Measurements from ENCODE around the gene DUSP28.

DUSP28 gene

DNA sequence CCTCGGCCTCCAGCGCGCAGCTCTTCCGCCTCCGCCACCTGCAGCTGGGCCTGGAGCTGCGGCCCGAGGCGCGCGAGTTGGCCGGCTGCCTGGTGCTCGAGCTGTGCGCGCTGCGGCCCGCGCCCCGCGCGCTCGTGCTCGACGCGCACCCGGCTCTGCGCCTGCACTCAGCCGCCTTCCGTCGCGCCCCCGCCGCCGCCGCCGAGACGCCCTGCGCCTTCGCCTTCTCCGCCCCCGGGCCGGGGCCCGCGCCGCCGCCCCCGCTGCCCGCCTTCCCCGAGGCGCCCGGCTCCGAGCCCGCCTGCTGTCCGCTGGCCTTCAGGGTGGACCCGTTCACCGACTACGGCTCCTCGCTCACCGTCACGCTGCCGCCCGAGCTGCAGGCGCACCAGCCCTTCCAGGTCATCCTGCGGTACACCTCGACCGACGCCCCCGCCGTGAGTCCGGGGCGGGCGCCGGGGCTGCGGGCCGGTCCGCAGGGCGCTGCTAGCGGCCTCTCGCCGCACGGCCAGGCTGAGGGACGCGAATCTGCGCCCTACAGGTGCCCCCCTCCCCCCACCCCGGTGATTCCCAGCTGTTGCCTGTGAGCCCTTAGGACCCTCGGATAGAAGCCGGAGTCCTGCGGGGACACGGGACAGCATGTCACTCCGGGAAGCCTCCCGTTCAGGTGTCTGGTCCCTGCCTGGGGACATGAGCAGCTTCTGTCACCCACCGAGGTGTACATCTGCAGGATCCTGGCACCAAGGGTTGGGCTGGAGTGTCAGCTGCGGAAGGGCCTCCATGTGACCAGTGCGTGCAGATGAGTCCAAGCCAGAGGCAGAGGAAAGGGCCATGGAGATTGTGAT is 8.7 kb downstream of the DUSP28 start:
- TF ChIP-seq ESRRG (CRISPR knock-in tag; IDR thresholded peaks at IDR 0.05) = no peak
- no peak for TF ChIP-seq TOX (CRISPR knock-in tag; IDR thresholded peaks at IDR 0.05; ENCODE audit: borderline replicate concordance)
- no peak for TF ChIP-seq ZNF70 (CRISPR knock-in tag; IDR thresholded peaks at IDR 0.05)
- TF ChIP-seq OSR1 (CRISPR knock-in tag; IDR thresholded peaks at IDR 0.05) = no peak
- TF ChIP-seq PPARA (CRISPR knock-in tag; IDR thresholded peaks at IDR 0.05; ENCODE audit: borderline replicate concordance) = no peak
- no peak for TF ChIP-seq CSRNP3 (CRISPR knock-in tag; IDR thresholded peaks at IDR 0.05)
- TF ChIP-seq ISL1 (CRISPR knock-in tag; IDR thresholded peaks at IDR 0.05) = no peak
- no peak for TF ChIP-seq ARNTL (CRISPR knock-in tag; IDR thresholded peaks at IDR 0.05; ENCODE audit: borderline replicate concordance, low read depth)
- no peak for TF ChIP-seq SNAI2 (CRISPR knock-in tag; IDR thresholded peaks at IDR 0.05)
- no peak for TF ChIP-seq CREB5 (CRISPR knock-in tag; IDR thresholded peaks at IDR 0.05; ENCODE audit: low read depth)
- no peak for TF ChIP-seq BACH2 (CRISPR knock-in tag; IDR thresholded peaks at IDR 0.05; ENCODE audit: borderline replicate concordance)
- ATAC-seq = no peak

DNA sequence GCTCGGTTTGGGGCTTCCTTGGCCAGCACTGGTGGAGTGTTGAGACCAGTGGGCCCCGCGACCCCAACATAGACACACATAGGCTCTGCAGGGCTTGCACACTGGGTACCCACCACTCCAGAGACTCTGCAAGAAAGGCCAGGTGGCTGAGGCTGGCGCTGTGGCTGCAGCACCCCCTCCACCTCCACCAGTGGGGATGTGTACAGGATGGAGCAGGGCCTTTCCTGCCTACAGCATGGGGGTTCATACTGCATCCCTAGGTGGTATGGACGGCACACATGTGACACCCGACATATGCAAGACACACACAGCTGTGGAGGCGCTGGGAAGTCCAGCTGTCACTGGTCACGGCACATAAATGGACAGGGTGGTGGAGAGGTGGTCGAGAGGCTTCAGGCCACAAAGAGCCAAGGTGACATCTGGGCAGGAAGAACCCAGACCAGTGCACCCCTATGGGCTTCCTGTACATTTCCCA is 9.4 kb downstream of the DUSP28 start:
- ATAC-seq = no peak
- TF ChIP-seq ZNF565 (CRISPR knock-in tag; conservative IDR thresholded peaks at IDR 0.05; ENCODE audit: low read depth) (no peak), SNAI2 (CRISPR knock-in tag; IDR thresholded peaks at IDR 0.05) (no peak), TOX (CRISPR knock-in tag; IDR thresholded peaks at IDR 0.05; ENCODE audit: borderline replicate concordance) (no peak), ESRRG (CRISPR knock-in tag; IDR thresholded peaks at IDR 0.05) (no peak), ARNTL (CRISPR knock-in tag; IDR thresholded peaks at IDR 0.05; ENCODE audit: borderline replicate concordance, low read depth) (no peak), TCF4 (CRISPR knock-in tag; IDR thresholded peaks at IDR 0.05; ENCODE audit: borderline replicate concordance) (no peak), CSDC2 (CRISPR knock-in tag; IDR thresholded peaks at IDR 0.05) (no peak), BACH2 (CRISPR knock-in tag; IDR thresholded peaks at IDR 0.05; ENCODE audit: borderline replicate concordance) (no peak), ZFP3 (CRISPR knock-in tag; IDR thresholded peaks at IDR 0.05) (no peak), ZC3H10 (CRISPR knock-in tag; IDR thresholded peaks at IDR 0.05) (no peak), PPARA (CRISPR knock-in tag; IDR thresholded peaks at IDR 0.05; ENCODE audit: borderline replicate concordance) (no peak)
- TF ChIP-seq, protein P1, sequence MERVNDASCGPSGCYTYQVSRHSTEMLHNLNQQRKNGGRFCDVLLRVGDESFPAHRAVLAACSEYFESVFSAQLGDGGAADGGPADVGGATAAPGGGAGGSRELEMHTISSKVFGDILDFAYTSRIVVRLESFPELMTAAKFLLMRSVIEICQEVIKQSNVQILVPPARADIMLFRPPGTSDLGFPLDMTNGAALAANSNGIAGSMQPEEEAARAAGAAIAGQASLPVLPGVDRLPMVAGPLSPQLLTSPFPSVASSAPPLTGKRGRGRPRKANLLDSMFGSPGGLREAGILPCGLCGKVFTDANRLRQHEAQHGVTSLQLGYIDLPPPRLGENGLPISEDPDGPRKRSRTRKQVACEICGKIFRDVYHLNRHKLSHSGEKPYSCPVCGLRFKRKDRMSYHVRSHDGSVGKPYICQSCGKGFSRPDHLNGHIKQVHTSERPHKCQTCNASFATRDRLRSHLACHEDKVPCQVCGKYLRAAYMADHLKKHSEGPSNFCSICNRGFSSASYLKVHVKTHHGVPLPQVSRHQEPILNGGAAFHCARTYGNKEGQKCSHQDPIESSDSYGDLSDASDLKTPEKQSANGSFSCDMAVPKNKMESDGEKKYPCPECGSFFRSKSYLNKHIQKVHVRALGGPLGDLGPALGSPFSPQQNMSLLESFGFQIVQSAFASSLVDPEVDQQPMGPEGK (CRISPR knock-in tag; IDR thresholded peaks at IDR 0.05; ENCODE audit: borderline replicate concordance) = no peak

DNA sequence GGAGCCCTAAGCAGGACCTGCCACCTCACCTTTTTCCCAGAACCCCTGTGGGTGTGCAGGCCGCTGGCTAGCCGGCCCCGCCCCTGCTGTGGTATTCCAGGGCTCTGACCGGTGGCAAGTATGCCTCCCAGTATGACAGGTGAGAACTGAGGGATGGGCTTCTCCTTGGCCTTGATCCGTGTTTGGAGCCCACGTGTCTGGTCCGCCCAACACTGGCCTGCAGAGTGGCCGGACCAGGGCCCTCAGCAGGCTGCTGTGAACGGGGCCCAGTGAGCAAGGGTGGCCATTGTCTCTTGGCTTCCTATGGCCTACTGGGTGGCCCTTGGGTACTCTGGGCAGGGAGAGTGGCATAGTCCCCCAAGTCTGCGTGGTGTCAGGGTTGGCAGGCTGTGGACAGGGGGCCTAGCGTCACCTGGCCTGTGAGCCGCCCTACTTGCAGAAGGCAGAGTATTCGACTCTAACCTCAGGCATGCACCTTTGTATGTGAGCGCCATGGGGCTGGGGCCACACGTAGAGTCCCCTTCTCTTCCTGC is 9.9 kb downstream of the DUSP28 start:
- ATAC-seq = no peak
- TF ChIP-seq, protein P1 (CRISPR knock-in tag; IDR thresholded peaks at IDR 0.05; ENCODE audit: borderline replicate concordance) = no peak

DNA sequence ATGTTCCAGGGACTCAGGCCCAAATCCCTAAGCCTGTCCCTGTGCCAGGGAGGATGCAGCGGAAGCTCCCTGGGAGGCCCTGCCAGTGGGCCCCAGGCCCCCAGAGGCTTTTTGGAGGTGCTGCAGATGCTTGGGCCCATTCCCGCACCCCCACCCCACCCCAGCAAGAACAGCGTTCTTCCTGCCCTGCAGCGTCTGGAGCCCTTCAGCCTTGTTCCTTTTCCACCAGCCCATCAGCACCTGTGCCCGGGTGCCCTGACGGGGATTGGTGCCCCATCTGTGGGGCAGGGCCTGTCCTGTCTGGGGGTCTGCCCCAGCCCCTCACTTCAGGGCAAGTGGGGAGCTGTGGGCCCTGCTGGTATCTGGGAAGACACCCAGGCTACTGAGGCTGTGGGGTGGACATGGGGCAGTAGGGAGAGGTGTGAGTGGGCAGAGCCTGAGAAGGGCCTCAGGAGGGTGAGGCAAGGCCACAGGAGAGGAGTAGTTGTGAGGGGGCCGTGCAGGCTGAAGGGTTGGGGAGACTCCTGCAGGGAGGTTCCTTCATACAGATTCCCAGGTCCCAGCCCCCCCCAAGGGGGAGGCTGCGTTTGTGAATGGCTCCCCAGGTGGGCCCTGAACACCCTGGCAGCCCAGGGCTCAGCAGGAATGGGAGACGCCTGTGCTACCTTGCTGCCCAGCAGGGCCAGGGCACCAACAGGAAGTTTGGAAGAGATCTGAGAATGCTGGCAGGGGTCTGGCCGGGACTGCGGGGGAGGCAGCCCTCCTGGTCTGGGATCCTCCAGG is 10.6 kb downstream of the DUSP28 start:
- no peak for ATAC-seq
- no peak for TF ChIP-seq ARNTL (CRISPR knock-in tag; IDR thresholded peaks at IDR 0.05; ENCODE audit: borderline replicate concordance, low read depth)
- no peak for TF ChIP-seq ZC3H10 (CRISPR knock-in tag; IDR thresholded peaks at IDR 0.05)
- TF ChIP-seq, protein P1 (CRISPR knock-in tag; IDR thresholded peaks at IDR 0.05; ENCODE audit: borderline replicate concordance) = no peak
- no peak for TF ChIP-seq SNAI2 (CRISPR knock-in tag; IDR thresholded peaks at IDR 0.05)
- no peak for TF ChIP-seq TOX (CRISPR knock-in tag; IDR thresholded peaks at IDR 0.05; ENCODE audit: borderline replicate concordance)
- no peak for TF ChIP-seq ZFP30 (CRISPR knock-in tag; IDR thresholded peaks at IDR 0.05)
- TF ChIP-seq POU6F1 (CRISPR knock-in tag; IDR thresholded peaks at IDR 0.05; ENCODE audit: borderline replicate concordance, low read depth) = no peak
- TF ChIP-seq ZNF565 (CRISPR knock-in tag; conservative IDR thresholded peaks at IDR 0.05; ENCODE audit: low read depth) = no peak
- TF ChIP-seq ZFP3 (CRISPR knock-in tag; IDR thresholded peaks at IDR 0.05) = no peak
